Measurements from ENCODE around the gene KCNIP1. TPM values are rescaled to one million over a fixed set of nuclear protein-coding genes. Genes with fewer than 3 reads are reported as not detected.

Gene KCNIP1
- total RNA-seq, 1 donor from 2014 or later, result 0.45 TPM

DNA sequence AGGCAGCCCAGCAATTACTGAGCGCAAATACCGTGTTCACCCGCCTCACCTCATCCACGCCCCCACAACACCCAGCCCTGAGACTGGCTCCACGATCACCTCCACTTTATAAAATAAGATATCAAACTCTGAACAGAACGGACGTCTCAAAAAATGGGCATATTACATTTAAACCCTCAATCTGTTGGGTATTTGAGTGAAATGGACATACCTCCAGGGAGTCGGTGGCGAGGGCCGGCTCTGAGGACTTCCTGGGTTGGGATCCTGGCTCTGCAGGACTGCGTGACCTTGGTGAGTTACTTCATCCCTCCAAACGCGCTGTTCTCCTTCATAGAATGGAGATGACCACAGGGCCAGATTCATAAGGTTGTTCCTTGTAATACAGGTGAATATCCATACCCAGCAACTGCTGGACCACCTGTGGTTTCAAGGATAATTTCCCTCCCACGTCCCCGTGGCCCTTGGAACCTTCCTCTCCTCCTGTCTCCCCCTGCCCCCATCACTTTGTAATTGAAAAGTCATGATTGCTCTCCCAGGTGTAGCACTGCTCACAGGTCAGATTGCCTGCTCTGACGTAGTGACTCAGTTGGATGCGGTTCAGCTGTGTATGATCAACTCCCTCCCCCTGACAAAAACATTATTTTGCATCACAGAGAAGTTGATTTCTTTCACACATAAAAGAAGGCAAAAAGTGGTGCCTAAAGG lies 135.6 kb downstream of the KCNIP1 start:
- DNase-seq (ENCODE audit: low read depth) (no peak), FAIRE-seq (no peak)
- Mint-ChIP-seq H3K4me1 (ENCODE audit: low read depth, unreplicated experiment) (no peaks in the 10 kb centered on the region), H3K9me3 (ENCODE audit: unreplicated experiment) (peaks cover 2% of the 10 kb centered on the region), H3K4me3 (ENCODE audit: unreplicated experiment) (no peak overlapping the region), H3K27me3 (ENCODE audit: low read depth, unreplicated experiment) (peaks cover 39% of the 10 kb centered on the region), H3K27ac (ENCODE audit: unreplicated experiment) (no peak overlapping the region), H3K36me3 (ENCODE audit: low read depth, unreplicated experiment) (no peaks in the 10 kb centered on the region)
- Histone ChIP-seq H3K27me3 (ENCODE audit: insufficient read depth, low read length) (no peaks in the 10 kb centered on the region), H3K4me3 (ENCODE audit: insufficient read depth, low read depth, low read length) (no peak overlapping the region), H2AFZ (ENCODE audit: low read depth, low read length) (no peak overlapping the region), H3K4me2 (ENCODE audit: low read length) (no peak overlapping the region), H3K9me3 (ENCODE audit: insufficient read depth, low read depth, low read length) (no peaks in the 10 kb centered on the region), H3K9ac (ENCODE audit: low read length) (no peak overlapping the region), H3K79me2 (ENCODE audit: insufficient read depth, low read length) (no peaks in the 10 kb centered on the region), H3K4me1 (ENCODE audit: insufficient read depth, low read length) (peaks cover under 1% of the 10 kb centered on the region), H4K20me1 (ENCODE audit: insufficient read depth, low read length) (no peaks in the 10 kb centered on the region), H3K36me3 (ENCODE audit: insufficient read depth, low read length) (no peaks in the 10 kb centered on the region), H3K27ac (ENCODE audit: low read depth, low read length) (no peak overlapping the region)
- TF ChIP-seq EZH2 (IDR thresholded peaks at IDR 0.05; ENCODE audit: insufficient read depth, low read length) (no peak), CTCF (IDR thresholded peaks at IDR 0.05; ENCODE audit: insufficient read depth, low read depth, low read length) (no peak)

DNA sequence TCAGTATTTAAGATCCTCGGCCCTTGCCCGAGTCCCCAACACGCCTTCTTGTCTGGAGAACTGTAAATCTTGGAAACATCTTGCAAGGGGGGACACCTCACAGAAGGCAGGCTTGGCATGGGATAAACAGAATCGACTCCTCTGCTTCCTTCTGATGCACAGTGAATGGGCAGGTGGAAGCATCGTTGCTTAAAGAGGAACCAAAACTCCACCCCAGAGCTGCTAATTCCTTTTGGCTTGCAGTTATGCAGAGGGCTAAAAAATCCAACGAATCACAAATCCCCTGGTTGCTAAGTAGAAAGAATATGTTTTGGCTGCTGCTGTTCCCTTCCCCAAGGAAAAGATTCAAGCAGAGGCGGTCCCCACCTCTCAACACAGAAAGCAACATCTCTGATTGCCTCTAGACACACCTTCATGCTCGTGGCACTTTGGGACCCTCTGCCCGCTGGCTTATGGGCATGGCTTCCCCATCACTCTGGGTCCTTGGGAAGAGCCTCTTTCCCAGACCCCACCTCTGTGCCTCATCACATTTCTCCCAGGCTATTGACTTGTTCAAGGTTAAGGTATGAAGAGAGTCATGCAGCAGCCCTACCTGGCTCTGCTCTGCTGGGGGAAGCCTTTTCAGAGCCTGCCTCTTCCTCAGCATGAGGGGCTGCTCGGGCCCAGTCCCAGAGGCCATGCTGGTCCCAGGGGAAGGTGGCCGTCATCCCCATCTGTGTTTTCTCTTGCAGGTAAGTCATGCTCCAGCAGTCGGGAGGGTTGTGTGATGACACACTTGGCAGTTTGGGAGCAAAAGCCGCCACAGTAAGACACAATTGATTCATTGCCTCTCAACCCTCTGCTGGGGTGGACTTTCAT lies 137.1 kb downstream of the KCNIP1 start:
- Histone ChIP-seq H3K4me1 (ENCODE audit: insufficient read depth, low read length) (no peaks in the 10 kb centered on the region), H3K9ac (ENCODE audit: low read length) (no peak overlapping the region), H2AFZ (ENCODE audit: low read depth, low read length) (no peak overlapping the region), H3K27me3 (ENCODE audit: insufficient read depth, low read length) (peaks cover 2% of the 10 kb centered on the region), H3K4me3 (ENCODE audit: insufficient read depth, low read depth, low read length) (no peak overlapping the region), H3K27ac (ENCODE audit: low read depth, low read length) (no peak overlapping the region), H3K4me2 (ENCODE audit: low read length) (no peak overlapping the region), H3K79me2 (ENCODE audit: insufficient read depth, low read length) (no peaks in the 10 kb centered on the region), H4K20me1 (ENCODE audit: insufficient read depth, low read length) (no peaks in the 10 kb centered on the region), H3K36me3 (ENCODE audit: insufficient read depth, low read length) (no peaks in the 10 kb centered on the region), H3K9me3 (ENCODE audit: insufficient read depth, low read depth, low read length) (no peaks in the 10 kb centered on the region)
- no peaks in the 10 kb centered on the region for H3K36me3 Mint-ChIP-seq (ENCODE audit: low read depth, unreplicated experiment)
- no peak overlapping the region for H3K27ac Mint-ChIP-seq (ENCODE audit: unreplicated experiment)
- no peak overlapping the region for H3K4me3 Mint-ChIP-seq (ENCODE audit: unreplicated experiment)
- TF ChIP-seq CTCF (IDR thresholded peaks at IDR 0.05; ENCODE audit: insufficient read depth, low read depth, low read length) (no peak), EZH2 (IDR thresholded peaks at IDR 0.05; ENCODE audit: insufficient read depth, low read length) (no peak)
- FAIRE-seq (no peak), DNase-seq (ENCODE audit: low read depth) (no peak)
- peaks cover 2% of the 10 kb centered on the region for H3K9me3 Mint-ChIP-seq (ENCODE audit: unreplicated experiment)
- H3K4me1 Mint-ChIP-seq (ENCODE audit: low read depth, unreplicated experiment), result no peaks in the 10 kb centered on the region
- H3K27me3 Mint-ChIP-seq (ENCODE audit: low read depth, unreplicated experiment), result peaks cover 39% of the 10 kb centered on the region
